NCI-H2196 (cell line): ENCODE measurements around the gene MICU1.
"Not testable (repeated sequence)": the region's sequence is repeated elsewhere in the genome, so short reads cannot be mapped to it uniquely, and the experiment has no call there.

Source experiments
- DNase-seq: peaks from one replicate; lab custom pipeline; 2025; ENCODE audit not compliant: unreplicated experiment; lab: John Stamatoyannopoulos, UW

MICU1 gene

DNA sequence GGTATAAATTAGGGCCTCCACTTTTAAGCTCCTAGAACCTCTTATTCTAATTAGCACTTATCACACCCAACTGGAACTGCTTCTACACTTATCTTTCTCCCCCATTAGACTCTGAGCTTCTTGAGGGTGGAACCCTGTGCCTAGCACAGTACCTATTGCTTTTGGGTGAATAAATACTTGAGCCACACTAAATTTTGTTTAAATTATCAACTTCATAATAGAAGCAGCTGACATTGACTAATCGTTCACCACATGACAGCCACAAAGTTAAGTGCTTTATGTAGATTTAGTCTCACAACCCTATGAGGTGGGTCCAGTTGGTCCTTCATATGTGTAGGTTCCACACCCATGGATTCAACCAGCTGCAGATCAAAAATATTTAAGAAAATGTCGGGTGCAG, 235.1 kb downstream of the MICU1 start:
- no peak for DNase-seq

- no peak for DNase-seq
Measured at GRCh38 chr10:72389716-72390115, 236.2 kb downstream of the MICU1 start.

GRCh38 chr10:72389014-72389413, 236.9 kb downstream of the MICU1 start:
- DNase-seq = no peak

- no peak for DNase-seq
Measured at GRCh38 chr10:72388062-72388461, 237.8 kb downstream of the MICU1 start.

DNA sequence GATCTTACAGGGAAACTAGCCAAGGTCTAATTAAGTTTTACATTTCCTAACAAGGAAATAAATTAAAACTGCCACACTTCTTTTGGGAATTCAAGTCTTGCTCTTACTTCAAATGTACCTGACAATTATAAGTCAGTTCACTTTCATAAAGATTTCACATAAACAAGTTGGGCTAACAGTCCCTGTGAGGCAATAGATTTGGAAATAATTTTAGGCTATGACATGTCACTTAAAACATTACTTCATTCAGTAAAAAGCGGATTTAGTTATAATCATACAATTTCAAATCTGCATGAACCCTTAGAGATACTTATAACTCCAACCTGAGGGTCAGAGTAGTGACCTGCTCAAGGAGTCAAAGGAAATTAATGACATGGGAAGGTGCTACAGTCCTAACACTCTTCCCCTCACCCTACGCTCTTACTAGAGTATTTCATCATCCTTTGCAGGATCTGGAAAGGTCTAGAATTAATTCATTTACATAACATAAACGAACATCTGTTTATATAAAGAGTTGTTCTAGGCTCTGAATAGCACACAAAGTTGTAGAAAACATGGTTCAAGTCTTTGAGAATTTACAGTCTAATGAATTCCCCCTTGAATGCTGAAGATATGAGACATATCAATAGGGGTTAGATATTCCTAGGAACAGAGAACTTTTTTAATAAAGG, 238.8 kb downstream of the MICU1 start:
- DNase-seq = no peak

GRCh38 chr10:72385724-72386123, 240.2 kb downstream of the MICU1 start:
- no peak for DNase-seq

DNA sequence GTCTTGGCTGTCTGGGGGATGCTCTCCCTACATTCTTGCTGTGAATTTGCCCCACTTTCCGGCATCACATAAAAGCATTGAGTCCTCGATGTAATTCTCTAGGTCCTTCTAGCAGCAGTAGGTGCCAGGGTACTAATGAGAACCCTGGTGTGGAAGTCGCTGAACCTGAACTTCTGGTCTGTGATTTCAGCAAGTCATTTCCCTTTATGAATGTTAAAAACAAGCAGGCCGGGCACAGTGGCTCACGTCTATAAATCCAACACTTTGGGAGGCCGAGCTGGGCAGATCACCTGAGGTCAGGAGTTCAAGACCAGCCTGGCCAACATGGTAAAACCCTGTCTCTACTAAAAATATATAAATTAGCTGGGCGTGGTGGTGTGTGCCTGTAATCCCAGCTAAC, 240.9 kb downstream of the MICU1 start:
- not testable (repeated sequence) for DNase-seq

DNA sequence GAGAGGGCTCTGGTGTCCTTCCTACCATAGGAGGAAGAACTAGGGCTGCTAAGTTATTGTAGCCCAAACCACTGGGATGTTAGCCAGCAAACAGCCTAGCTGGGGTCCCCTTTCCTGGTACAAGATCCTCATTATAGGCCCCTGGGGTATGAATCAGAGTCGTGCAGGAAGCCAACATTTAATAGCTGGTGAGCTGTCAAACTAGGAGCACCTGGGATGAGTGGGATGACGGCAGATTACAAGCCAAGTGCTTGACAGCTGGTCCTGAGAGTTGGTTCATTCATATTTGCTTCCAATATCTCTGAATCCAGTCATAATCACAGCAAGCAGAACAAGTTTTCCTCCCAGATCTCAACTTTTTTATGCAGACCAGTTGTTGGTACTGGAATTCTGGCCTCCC, 246.1 kb downstream of the MICU1 start:
- DNase-seq = no peak

DNA sequence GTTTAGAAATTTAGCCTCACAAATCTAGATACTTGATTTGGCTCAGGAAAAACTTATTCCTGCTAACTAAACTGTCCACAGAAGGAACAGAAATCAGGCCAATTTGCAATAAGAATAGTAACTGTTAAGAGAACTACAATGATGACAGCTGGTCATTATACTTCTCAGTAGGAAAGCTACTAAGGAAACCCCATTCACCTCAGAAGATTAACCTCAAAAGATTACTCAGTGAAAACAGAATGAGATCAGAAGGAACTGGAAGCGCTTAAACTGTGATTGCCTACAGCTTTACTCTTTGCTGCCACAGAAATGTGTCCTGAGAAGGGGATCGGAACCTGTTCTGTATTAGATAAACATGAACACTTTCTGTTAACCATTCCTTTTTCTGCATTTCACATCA, 246.8 kb downstream of the MICU1 start:
- DNase-seq = no peak

GRCh38 chr10:72375585-72375984, 250.3 kb downstream of the MICU1 start:
- no peak for DNase-seq

GRCh38 chr10:72375173-72375572, 250.7 kb downstream of the MICU1 start:
- no peak for DNase-seq

GRCh38 chr10:72370201-72370722, 255.6 kb downstream of the MICU1 start:
- no peak for DNase-seq

DNA sequence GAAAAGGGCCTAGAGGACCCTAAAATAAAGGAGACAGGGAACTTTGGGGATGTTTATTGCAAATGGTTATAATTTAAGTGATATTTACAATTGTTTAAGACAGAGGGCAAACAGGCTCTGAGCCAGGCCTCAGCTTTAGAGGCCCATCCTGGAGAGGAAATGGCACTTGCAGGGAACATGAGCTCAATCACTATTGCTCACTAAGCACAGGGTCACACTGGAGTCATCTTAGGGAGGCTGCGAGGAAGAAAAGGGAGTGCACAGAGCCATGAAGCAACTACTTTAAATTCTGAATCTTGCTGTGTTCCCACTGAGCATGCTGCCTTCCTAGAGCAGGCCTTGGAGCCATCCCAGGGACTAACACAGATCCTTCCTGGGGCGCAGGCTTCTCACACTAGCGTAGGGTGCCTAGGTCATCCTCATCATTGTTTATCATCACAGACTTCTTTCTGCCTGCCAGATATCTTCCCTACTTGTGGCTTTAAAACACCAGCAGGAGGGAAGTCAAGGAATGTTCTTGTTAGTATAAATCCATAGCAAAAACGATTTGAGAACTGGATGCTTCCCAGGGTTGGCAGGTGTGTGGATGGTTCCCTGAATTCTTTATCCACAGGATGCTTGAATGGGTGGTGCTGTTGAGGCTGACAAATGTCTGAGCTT, 258.4 kb downstream of the MICU1 start:
- no peak for DNase-seq

DNA sequence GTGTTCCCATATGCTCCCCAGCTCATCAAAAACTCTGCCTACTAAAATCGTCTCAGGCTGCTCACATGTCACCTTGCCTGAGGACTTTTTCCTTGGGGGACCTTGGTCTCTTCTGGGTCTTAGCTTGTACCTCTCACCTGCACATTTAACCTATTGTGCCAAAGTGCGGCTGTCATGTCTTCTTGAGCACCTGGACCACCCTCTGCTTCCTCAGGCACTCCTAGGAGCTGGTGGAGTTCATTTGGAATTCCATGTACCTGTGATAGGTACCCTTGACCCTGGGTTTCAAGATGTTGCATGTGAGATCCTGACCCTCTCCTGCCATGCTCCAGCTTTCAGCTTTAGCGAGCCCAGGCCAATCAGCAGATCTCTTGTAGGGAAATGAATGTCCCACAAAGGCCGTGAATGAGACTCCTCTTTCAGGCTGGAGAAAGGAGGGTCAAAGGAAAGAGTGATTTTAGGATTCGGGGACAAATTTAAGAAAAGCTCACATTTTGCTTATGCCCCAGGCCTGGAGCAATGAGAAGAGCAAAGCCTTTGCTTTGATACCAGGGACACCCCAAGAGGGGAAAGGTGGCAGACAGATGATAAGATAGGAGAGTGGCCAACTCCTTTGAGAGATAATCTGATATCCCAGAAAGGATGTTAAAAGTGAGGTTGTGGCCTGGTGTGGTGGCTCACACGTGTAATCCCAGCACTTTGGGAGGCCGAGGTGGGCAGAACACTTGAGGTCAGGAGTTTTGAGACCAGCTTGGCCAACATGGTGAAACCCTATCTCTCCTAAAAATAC, 260.6 kb downstream of the MICU1 start:
- no peak for DNase-seq

DNA sequence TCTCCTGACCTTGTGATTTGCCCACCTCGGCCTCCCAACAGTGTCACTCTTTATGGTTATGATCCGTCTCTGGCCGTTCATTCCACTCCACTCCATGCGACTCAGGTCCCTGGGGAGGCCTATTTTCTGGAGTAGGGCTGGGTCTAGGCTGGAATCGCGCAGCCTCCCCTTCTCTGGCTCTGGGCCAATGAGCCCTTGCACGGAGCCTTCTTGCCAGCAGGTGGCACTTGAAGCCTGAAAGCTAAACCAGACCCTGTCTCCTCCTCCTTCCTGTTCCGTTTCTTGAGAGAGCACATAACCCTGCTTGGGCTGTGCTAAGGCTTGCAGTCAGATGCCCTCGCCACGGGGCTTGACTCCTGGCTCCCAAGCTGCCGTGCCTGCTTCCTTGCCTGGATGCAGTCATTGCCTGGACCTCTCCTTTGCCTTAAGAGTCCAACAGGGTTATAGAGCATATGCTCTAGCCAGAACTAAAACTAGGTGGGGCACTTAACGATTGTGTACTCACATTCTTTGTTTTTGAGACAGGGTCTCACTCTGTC, 261.6 kb downstream of the MICU1 start:
- peak; percentile 78 for DNase-seq

DNA sequence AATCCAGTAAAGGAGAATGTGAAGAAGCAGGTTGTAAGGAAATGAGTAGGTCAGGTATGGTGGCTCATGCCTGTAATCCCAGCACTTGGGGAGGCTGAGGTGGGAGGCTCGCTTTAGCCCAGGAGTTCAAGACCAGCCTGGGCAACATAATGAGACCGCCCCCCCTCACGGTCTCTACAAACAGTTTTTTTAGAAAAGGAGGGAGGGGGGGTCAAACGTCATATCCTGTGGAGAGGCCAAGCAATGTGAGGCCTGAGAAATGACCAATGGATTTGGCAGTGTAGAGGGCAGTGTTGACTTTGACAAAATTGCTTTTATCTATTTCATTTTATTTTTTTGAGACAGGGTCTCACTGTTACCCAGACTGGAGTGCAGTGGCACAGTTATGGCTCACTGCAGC, 268.9 kb downstream of the MICU1 start:
- DNase-seq = no peak

DNA sequence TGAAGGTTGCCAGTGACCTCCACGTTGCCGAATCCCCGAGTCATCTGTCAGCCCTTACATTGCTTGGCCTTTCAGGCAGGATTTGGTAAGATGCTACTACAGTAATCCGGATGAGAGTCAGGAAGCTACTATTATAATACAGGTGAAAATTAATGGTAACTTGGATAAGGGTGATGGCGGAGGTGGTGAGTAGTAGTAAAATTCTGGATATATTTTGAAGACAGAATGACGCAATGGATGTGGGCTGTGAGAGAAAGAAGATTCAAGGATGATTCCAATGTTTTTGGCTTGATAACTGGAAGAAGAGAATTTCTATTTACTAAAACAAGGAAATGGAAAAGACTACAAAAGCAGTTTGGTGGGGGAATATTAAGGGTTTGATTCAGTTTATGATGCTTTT, 269.8 kb downstream of the MICU1 start:
- DNase-seq = no peak

GRCh38 chr10:72355214-72355555, 270.7 kb downstream of the MICU1 start:
- no peak for DNase-seq

GRCh38 chr10:72354356-72355213, 271.3 kb downstream of the MICU1 start, which contains the start of gene DNAJB12:
Gene DNAJB12 (minus strand): TSS chr10:72354919. CDS start chr10:72354897, 22 bp downstream.
- DNase-seq = peak; percentile 83

DNA sequence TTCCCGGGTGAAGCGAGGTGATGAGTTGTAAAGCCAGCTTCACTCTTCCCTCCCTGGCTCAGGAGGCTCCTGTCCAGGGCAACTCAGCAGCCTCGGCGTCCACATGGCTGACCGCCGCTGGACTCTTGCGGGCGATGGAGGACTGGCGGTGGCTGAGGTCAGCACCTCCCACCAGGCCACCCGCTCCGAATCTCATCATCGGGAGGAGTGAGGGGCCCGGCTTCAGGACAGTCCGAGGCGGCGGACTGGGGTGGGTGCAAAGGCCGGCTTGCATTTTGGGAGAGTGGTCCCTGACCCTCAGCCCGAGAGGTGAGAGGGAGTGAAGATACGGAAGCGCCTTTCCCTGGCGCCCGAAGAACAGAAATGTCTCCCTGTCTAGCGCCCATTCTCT, 271.9 kb downstream of the MICU1 start:
- no peak for DNase-seq
